Right lobe of liver (tissue), 6 donors: Measurements from ENCODE around the gene FAM83C. TPM values are rescaled to one million over a fixed set of nuclear protein-coding genes. Genes with fewer than 3 reads are reported as not detected.

Source experiments
- ATAC-seq, 4 donors: fragments of 200-7000 bp; cut with Tn5 transposase; one replicate each; pipeline ENCODE4 v1.9.1; 2020; ENCODE audit warnings: mild to moderate bottlenecking in 4 of 4, moderate library complexity in 4 of 4
- DNase-seq, 3 donors: peaks; one replicate each; pipeline ENCODE4 v3.0.0-alpha.2; 2020
- H3K27ac ChIP-seq, 3 donors: fragments of 200-600 bp; one replicate each; pipeline ENCODE4 v1.8.0; 2022
- H3K27me3 ChIP-seq, 2 donors: fragments of 200-600 bp; one replicate each; pipeline ENCODE4 v1.8.0; 2022
- H3K36me3 ChIP-seq, 4 donors: fragments of 200-600 bp; sonication (generic) in 1 of 4; one replicate each; pipeline versions ENCODE4 v1.5.1 to v1.8.0; 2017 to 2022; ENCODE audit warnings: control low read depth in 1 of 4
- H3K4me1 ChIP-seq, 4 donors: fragments of 200-600 bp; sonication (generic) in 1 of 4; one replicate each; pipeline versions ENCODE4 v1.5.1 to v1.8.0; 2017 to 2022; ENCODE audit warnings: control low read depth in 1 of 4
- H3K4me3 ChIP-seq, 3 donors: fragments of 200-600 bp; one replicate each; pipeline ENCODE4 v1.8.0; 2022
- H3K9me3 ChIP-seq, 4 donors: fragments of 200-600 bp; sonication (generic) in 1 of 4; one replicate each; pipeline versions ENCODE4 v1.5.1 to v1.8.0; 2017 to 2022; ENCODE audit warnings: control low read depth in 1 of 4
- CTCF ChIP-seq, 4 donors: fragments of 200-600 bp in 3 of 4; fragments of 450-650 bp in 1 of 4; IDR thresholded peaks; one replicate each; pipeline versions ENCODE4 v1.5.1 to v1.8.0; 2016 to 2022; ENCODE audit warnings: antibody characterized with exemption in 4 of 4, mild to moderate bottlenecking in 2 of 4
- POLR2A ChIP-seq: fragments of 450-650 bp; IDR thresholded peaks from one replicate; pipeline ENCODE4 v1.6.1; 2017; ENCODE audit warnings: antibody characterized with exemption, mild to moderate bottlenecking
- WGBS: methylation state at CpG from one replicate; pipeline ENCODE4 v1.1.6; 2018; ENCODE audit warnings: low coverage, low lambda C conversion rate; ENCODE audit not compliant: insufficient coverage; ENCODE audit errors: missing lambda C conversion rate; 5-methylcytosine and 5-hydroxymethylcytosine counted together
- intact Hi-C, 2 donors: fragments of 100-400 bp; cut with DNase I; formaldehyde crosslinking; loops; one replicate each; pipeline versions ENCODE4 v1.11.2 to v1.14.1; 2022
- total RNA-seq, 6 experiments: library from RNA; depleted of rRNA in 2 of 6; stranded (reverse); fragments of >200 nt in 2 of 6; fragmentation: NEBNext Ultra II Directional in 3 of 6; extraction: Animal tissue kit (Norgen Biotek cat#: 25700) in 3 of 6; gene quantifications; one replicate each; pipeline versions ENCODE4 v1.1.0 to v1.2.4, GENCODE V29; 2016 to 2023
- donor health status: DM: no; HTN: yes; CAD: no.
- donor health status: DM: no; HTN: no; CAD: no.
- donor health status: DM: no; HTN: no; CAD: no.
- donor health status: DM: no; HTN: yes; CAD: no.
- donor health status: DM: no; HTN: yes; CAD: no.

The FAM83C gene
- total RNA-seq, 6 experiments from 2014 or later, result not detected

- DNase-seq (no peak), ATAC-seq (no peak)
- H3K27me3 ChIP-seq, result no peaks in the 10 kb centered on the region
- no peaks in the 10 kb centered on the region for H3K4me1 ChIP-seq
- WGBS, result 58% methylated on average over 2 of the region's 2 CpGs
- TF ChIP-seq POLR2A (no peak), CTCF (IDR thresholded peaks at IDR 0.05) (no peak)
- H3K36me3 ChIP-seq, result no peaks in the 10 kb centered on the region
- no peak overlapping the region for H3K27ac ChIP-seq
- intact Hi-C loops, result no loop called here
- no peaks in the 10 kb centered on the region for H3K9me3 ChIP-seq
- H3K4me3 ChIP-seq, result no peak overlapping the region
Observed at GRCh38 chr20:35243317-35243716, 48.9 kb downstream of the FAM83C start.

- no peak overlapping the region for H3K27ac ChIP-seq
- intact Hi-C loops, result no loop called here
- no peaks in the 10 kb centered on the region for H3K27me3 ChIP-seq
- ATAC-seq, result no peak
- H3K36me3 ChIP-seq, result no peaks in the 10 kb centered on the region
- H3K4me3 ChIP-seq, result no peak overlapping the region
- TF ChIP-seq CTCF (IDR thresholded peaks at IDR 0.05) (no peak), POLR2A (no peak)
- no peaks in the 10 kb centered on the region for H3K4me1 ChIP-seq
- no peak for DNase-seq
- 80% methylated on average over 1 of the region's 2 CpGs for WGBS
- H3K9me3 ChIP-seq, result no peaks in the 10 kb centered on the region
Observed at GRCh38 chr20:35240811-35241293, 51.4 kb downstream of the FAM83C start.

- Histone ChIP-seq H3K27me3 (no peaks in the 10 kb centered on the region), H3K9me3 (no peaks in the 10 kb centered on the region), H3K4me3 (no peak overlapping the region), H3K4me1 (no peaks in the 10 kb centered on the region), H3K27ac (no peak overlapping the region), H3K36me3 (no peaks in the 10 kb centered on the region)
- no peak for TF ChIP-seq POLR2A
- no peak for TF ChIP-seq CTCF (IDR thresholded peaks at IDR 0.05)
- ATAC-seq (no peak), DNase-seq (no peak)
- 80% methylated on average over 5 of the region's 5 CpGs for WGBS
- intact Hi-C loops, result no loop called here
Observed at GRCh38 chr20:35240083-35240810, 52.0 kb downstream of the FAM83C start.

- no peak overlapping the region for H3K4me3 ChIP-seq
- no peak overlapping the region for H3K27ac ChIP-seq
- no peak for TF ChIP-seq POLR2A
- TF ChIP-seq CTCF (IDR thresholded peaks at IDR 0.05), result no peak
- no peaks in the 10 kb centered on the region for H3K9me3 ChIP-seq
- ATAC-seq, result no peak
- intact Hi-C loops, result no loop called here
- no peaks in the 10 kb centered on the region for H3K27me3 ChIP-seq
- H3K36me3 ChIP-seq, result no peaks in the 10 kb centered on the region
- no peak for DNase-seq
- no peaks in the 10 kb centered on the region for H3K4me1 ChIP-seq
- WGBS, result 81% methylated on average over 5 of the region's 5 CpGs
Observed at GRCh38 chr20:35238735-35239134, 53.5 kb downstream of the FAM83C start.
